HFF-Myc (cell line): ENCODE data around the gene NTMT2.

Source experiments
- DNase-seq: peaks from one replicate; pipeline ENCODE4 v3.0.0-alpha.2; 2011; ENCODE audit warnings: low read depth; ENCODE audit errors: extremely low read depth
- H3K4me3 ChIP-seq: replicated peaks from 2 replicates; pipeline ENCODE4 v1.5.1; 2011; ENCODE audit warnings: low read depth, mild to moderate bottlenecking, control low read depth, low read length
- TF ChIP-seq, protein P1 (sequence below): IDR thresholded peaks from 2 replicates; pipeline ENCODE4 v1.5.1; 2012; ENCODE audit warnings: mild to moderate bottlenecking, low read depth, low read length, control low read depth; ENCODE audit errors: missing control alignments

NTMT2 gene

DNA sequence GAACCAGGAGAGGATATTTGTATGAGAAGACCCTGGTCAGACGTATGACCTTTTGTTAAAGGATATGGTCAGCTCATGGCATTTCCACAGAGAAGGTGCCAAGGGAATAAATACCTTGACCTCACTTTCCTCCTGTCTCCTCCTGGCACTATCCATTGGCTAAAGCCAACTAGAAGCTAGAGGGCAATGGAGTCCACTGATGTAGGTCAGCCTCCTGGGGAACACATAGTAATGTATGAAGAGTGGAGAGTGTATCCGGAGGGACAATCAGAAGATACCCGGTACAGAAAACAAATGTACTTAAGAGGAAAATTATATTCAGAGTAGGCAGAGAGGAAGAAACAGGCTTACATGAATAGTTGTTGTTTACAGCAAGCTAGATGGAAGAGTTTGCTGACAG, 698 bp upstream of the NTMT2 start:
- TF ChIP-seq, protein P1, sequence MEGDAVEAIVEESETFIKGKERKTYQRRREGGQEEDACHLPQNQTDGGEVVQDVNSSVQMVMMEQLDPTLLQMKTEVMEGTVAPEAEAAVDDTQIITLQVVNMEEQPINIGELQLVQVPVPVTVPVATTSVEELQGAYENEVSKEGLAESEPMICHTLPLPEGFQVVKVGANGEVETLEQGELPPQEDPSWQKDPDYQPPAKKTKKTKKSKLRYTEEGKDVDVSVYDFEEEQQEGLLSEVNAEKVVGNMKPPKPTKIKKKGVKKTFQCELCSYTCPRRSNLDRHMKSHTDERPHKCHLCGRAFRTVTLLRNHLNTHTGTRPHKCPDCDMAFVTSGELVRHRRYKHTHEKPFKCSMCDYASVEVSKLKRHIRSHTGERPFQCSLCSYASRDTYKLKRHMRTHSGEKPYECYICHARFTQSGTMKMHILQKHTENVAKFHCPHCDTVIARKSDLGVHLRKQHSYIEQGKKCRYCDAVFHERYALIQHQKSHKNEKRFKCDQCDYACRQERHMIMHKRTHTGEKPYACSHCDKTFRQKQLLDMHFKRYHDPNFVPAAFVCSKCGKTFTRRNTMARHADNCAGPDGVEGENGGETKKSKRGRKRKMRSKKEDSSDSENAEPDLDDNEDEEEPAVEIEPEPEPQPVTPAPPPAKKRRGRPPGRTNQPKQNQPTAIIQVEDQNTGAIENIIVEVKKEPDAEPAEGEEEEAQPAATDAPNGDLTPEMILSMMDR: no peak
- H3K4me3 ChIP-seq: no peak overlapping the region
- DNase-seq: no peak

DNA sequence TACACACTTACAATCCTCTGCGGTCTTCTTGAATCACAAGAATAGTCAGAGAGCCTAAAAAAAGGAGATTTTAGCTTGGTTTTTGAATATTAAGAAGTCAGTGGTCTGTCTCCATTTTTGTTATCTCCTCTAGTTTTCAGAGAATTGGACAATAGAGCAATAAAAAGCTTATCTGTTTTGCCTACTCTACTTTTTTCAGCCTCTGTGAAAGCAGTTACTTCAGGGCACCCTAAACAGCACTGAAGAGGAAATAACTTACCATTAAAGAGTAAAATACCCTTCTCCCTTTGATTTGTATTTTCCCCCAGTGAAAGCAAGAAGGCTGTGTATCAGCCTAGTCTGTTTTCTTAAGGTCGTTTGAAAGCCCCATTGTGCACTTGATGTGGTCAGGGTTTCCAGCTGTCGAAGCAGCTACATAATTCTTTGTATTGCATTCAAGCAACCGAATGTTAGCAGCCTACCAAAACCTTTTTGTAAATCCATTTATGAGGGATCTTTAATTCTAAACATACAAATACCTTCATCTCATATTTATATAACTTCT, 1.0 kb downstream of the NTMT2 start:
- TF ChIP-seq, protein P1: no peak
- DNase-seq: no peak

DNA sequence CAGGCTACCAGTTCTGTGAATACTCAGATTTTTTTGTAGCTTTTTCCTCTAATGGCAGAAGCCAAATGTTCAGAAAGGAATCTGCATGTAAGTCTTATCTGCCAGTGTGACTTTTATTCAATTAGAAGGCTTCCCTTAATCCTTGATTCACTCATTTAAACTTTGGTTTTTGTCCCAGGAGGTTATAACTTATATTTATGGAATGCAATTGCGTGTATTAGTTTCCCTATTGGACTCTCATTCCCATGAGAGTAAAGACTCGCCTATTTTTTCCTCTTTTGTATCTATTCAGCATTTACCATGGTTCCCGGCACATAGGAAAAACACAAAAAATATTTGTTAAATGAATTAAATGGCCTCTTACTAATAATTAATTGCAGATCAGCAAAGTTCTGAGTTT, 3.5 kb downstream of the NTMT2 start:
- no peak overlapping the region for H3K4me3 ChIP-seq
- TF ChIP-seq, protein P1: no peak
- DNase-seq: no peak

More for the DNA sequence above, 1.0 kb downstream of the NTMT2 start:
- no peak overlapping the region for H3K4me3 ChIP-seq

DNA sequence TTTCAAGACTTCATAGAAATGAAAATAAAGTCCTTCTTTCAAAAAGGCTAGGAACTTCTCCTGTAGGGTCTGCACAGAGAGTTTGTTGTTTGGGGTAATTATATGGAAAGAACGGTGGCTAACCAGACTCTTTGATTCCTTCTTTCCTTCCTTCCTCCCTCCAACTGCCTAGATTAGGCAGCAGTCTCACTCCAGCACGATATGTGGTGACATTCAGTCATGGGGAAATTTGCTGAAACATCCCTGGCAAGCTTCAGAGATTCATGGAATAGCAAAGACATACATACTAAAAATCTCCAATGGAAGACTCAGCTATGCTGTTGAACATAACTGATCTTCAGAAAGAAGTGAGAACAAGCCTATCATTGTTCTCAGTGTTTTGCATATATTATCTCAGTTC, 4.3 kb downstream of the NTMT2 start:
- TF ChIP-seq, protein P1: no peak
- no peak overlapping the region for H3K4me3 ChIP-seq
- no peak for DNase-seq

DNA sequence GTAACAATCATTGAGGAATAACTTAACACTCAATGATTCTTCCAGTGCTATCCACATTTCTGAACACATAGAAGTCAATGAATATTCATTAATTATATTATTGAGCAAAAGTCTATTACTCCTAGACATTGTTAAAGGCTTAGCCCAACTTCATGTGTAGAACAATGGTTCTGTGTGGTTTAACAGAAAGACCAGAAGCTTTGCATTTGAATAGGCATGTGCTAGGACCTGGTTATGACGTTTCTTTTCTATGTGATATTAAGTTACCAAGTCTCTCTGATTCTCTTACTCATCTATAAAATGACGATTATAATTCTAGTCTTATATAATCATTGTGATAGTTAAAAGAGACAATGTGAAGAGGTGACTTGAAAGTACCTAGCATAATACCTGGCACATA, 5.2 kb downstream of the NTMT2 start:
- TF ChIP-seq, protein P1: no peak
- H3K4me3 ChIP-seq: no peak overlapping the region
- no peak for DNase-seq

DNA sequence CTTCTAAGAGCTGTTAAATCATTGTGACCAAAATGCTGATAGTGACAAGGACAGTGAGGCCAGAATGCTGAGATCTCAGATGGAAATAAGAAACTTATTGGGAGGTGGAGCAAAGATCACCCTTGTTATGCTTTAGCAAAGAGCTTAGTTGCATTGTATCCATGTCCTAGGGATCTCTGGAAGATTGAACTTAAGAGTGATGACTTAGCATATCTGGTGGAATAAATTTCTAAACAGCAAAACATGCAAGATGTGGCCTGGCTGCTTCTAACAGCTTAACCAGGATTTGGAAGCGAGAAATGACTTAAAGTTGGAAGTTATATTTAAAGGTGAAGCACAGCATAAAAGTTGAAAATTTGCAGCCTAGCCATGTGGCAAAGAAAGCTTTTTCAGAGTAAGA, 7.7 kb downstream of the NTMT2 start:
- DNase-seq: no peak
- TF ChIP-seq, protein P1: no peak

DNA sequence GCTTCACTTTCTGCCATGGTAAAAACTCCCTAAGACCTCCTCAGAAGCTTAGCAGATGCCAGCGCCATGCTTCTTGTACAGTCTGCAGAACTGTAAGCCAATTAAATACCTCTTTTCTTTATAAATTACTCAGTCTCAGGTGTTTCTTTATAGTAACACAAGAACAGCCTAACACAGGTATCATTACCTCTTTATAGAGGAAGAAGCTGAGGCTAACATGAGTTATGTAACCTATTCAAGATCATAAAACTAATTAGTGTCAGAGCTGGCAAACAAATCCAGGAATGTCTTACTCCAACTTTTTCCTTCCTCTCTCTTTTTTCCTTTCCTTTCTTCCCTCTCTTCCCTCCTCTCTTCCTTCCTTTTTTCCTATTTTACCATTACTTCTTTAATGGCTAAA, 9.3 kb downstream of the NTMT2 start:
- H3K4me3 ChIP-seq: no peak overlapping the region
- DNase-seq: no peak

More for the DNA sequence above, 7.7 kb downstream of the NTMT2 start:
- H3K4me3 ChIP-seq: no peak overlapping the region

More for the DNA sequence above, 9.3 kb downstream of the NTMT2 start:
- TF ChIP-seq, protein P1: no peak
